GM18517 (cell line): ENCODE measurements around the gene SPARCL1.
"Not testable (repeated sequence)": the region's sequence is repeated elsewhere in the genome, so short reads cannot be mapped to it uniquely, and the experiment has no call there.

Experiments
- ATAC-seq: cut with Tn5 transposase; IDR thresholded peaks from one replicate; pipeline ENCODE4 v1.9.1; 2021; ENCODE audit warnings: mild to moderate bottlenecking, moderate library complexity; ENCODE audit not compliant: unreplicated experiment

Gene SPARCL1

GRCh38 chr4:87505862-87506261 lies 23.3 kb downstream of the SPARCL1 start:
- no peak for ATAC-seq

DNA sequence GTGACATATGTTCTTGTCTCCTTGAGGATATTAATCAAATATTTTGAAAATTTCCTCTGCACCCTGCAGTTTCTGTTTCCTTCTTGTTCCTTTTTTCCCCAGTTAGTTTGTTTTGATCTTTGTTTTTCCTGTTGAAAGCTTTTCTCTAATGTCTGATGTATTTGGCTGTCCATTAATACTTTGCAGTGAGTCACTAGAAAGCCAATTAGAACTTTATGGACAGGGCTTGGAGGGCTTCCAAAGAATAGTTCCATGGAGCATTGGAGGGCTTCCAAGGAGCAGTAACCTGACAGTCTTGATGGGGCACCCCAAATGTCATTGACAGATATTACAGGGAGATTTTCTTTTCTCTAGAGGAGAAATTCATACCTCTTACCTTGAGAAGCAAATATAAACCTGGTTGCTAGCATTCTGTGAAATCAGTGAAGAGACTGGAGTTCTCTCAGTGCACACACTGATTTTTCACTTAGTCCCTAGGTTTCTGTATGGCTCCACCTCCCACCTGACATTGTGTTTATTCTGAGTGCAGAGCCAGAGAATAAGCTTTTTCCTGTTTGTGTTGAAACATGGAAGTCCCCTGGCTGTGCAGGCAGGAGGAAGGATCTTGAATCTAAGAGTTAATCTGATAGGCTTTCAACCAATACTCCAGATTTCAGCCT lies 26.5 kb downstream of the SPARCL1 start:
- no peak for ATAC-seq

GRCh38 chr4:87500092-87500462 lies 29.1 kb downstream of the SPARCL1 start:
- ATAC-seq = peak; percentile 31

- ATAC-seq = peak; percentile 80
These were observed 29.6 kb downstream of the SPARCL1 start for GRCh38 chr4:87499403-87500091.

GRCh38 chr4:87498446-87498900 lies 30.7 kb downstream of the SPARCL1 start:
- ATAC-seq = peak; percentile 62

DNA sequence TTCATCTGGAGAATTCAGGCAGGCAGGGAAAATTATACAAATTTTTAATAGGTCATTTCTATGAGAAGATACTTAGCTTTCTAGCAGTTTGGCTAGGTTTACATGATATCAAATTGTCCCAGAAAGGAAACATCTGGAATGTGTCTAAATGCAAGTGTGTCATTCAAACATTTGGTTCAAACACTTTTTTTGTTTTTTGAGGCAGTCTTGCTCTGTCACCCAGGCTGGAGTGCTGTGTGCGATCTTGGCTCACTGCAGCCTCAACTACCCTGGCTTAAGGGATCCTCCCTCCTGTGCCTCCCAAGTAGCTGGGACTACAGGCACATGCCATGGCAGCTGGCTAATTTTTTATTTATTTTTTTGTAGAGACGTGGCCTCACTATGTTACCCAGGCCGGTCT lies 31.6 kb downstream of the SPARCL1 start:
- ATAC-seq = no peak

DNA sequence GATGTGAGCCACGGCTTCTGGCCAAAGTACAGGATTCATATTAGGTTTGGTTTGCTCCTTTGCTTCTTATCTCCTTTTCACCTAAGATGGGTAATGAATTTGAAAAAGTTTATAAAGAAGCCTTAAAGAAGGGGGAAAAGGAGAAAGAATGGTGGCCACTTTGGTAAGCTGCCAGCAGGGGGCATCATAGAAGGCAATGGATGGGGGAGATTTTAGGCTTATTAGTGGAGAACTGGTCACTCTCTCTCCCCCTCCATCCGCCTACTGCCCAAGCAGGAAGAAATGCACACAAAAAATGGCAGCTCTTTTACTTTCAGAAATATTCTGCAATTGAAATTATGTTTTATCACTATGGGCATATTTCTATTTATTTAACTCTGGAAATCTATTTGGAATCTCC lies 32.0 kb downstream of the SPARCL1 start:
- ATAC-seq = no peak

- ATAC-seq = no peak
These were observed 36.1 kb downstream of the SPARCL1 start for GRCh38 chr4:87493115-87493514.

- not testable (repeated sequence) for ATAC-seq
These were observed 37.3 kb downstream of the SPARCL1 start for GRCh38 chr4:87491851-87492250.

DNA sequence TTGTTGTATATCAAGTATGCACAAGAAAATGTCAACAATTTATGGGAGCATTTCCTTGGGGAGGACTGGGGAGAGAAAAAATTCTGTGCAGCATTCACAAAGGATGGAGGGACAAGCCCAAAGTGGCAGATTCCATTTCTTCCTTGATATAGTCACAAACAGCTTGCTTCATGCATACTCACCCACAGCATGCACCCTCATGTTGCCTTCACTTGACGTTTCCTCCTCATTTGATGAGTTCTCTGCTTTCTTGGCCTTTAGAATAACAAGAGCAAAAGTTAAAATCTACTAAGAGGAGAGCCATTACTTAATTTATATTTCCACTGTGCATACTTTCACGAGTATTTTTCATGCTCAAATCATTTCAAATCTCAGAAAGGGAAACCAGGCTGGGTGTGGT lies 37.7 kb downstream of the SPARCL1 start:
- ATAC-seq = no peak

DNA sequence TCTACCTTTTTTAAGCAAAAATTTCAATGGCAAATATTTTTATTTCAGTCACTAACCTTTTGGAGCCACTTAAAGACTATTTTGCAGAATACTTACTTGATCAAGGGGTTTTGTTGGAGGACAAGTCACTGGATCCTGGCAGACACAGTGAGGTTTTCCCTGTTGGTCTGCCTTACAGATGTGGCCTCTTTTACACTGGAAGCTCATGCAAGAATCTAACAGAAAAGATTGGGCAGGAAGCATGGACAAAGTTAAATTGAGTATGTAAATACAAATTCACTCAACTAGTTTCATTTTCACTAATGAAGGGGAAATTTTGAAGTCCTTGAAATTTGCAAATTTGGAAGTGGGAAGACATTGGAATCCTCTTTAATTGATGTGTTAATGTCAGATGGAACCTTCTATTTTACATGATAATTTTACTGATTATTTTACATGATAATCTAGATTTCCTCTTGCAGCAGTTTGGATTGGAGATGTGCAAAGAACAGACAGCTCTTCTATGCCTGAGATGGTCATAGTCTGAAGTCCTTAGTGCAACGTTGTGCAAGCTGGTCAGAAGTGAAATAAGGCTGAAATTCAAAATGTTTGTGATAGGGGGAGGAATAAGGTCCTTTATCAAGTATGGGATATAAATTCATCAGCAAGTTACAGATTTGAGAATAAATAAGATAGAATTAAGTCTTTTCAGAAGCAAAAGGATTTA lies 38.4 kb downstream of the SPARCL1 start:
- ATAC-seq = no peak

DNA sequence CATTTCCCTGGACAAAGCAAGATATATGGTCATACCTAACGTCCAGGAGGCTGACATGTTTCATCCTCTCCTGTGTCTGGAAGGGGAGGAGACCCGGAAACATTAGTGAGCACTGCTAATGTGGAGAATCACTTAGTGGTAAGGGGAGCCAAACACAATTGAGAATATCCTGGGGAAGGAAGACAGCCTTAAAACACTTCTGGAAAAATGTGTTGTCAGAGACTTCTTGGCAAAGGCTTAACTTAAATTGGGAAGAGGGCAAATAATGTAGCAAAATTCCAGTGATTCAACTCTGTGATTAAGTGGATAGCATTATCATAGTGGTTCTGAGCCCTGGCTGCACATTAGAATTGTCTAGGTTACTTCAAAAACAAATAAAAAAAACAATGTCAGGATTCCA lies 39.5 kb downstream of the SPARCL1 start:
- ATAC-seq = no peak

GRCh38 chr4:87488666-87489065 lies 40.5 kb downstream of the SPARCL1 start:
- ATAC-seq = not testable (repeated sequence)

DNA sequence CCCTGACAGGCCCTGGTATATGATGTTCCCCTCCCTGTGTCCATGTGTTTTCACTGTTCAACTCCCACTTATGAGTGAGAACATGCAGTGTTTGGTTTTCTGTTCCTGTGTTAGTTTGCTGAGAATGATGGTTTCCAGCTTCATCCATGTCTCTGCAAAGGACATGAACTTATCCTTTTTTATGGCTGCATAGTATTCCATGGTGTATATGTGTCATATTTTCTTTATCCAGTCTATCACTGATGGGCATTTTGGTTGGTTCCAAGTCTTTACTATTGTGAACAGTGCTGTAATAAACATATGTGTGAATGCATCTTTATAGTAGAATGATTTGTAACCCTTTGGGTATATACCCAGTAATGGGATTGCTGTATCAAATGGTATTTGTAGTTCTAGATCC lies 45.9 kb downstream of the SPARCL1 start:
- ATAC-seq = not testable (repeated sequence)

DNA sequence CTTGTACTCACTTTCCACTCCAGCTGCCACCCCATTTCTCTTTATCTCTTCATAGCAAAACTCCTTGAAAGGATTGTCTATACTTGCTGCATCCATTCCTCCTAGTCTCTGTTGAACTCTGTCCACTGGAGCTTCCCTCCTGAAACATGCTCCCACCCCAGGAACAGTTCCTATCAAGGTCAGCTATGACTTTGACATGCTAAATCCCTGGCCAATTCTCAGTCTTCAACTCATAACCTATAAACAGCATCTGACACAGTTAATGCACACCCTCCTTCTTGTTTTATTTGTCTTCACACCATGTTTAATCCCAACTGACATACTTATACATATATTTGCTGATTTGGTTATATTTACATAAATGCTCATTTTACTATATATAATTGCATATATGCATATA lies 47.8 kb downstream of the SPARCL1 start:
- ATAC-seq = no peak

DNA sequence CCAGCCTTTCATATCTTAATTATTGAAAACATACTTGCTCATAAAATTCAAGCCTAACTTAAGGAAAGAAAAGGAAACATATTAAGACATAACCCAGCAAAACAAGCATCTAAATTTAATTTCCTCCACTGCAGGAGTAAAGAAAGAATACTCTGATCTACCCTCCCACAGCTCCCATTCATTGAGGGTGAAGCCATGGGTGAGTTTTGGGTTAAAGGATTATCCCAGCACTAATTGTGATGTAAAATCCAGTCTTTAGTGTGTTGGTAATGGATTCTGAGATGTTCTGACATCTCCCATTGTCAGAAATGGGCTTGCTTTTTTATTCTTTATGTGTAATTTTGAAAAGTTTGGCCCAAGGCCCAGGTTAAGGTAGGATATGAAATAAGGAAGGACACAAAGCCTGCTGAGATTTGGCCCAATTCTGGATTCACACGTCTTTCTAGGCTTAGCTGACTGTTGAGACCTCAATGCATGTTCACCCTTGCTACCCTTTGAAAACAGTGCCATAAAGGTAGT lies 50.4 kb downstream of the SPARCL1 start:
- ATAC-seq = no peak

DNA sequence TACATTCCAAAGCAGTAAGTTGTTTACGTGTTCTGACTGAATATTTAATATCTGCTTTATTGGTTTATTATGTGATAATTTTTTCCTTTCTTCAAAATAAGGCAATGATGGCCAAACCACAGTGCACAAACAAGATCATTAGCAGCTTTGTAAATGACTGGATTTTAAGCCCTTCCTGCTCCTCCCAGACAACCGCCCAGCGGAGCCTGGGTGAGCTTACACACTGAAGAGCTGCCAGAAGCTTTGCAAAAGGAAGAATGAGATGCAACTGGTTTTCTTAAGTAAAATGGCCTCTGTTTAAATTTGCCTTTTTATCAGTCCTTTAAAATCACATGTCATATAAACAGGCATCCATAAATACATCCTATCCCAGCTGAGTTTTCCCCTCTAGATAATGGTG lies 52.2 kb downstream of the SPARCL1 start:
- ATAC-seq = no peak

DNA sequence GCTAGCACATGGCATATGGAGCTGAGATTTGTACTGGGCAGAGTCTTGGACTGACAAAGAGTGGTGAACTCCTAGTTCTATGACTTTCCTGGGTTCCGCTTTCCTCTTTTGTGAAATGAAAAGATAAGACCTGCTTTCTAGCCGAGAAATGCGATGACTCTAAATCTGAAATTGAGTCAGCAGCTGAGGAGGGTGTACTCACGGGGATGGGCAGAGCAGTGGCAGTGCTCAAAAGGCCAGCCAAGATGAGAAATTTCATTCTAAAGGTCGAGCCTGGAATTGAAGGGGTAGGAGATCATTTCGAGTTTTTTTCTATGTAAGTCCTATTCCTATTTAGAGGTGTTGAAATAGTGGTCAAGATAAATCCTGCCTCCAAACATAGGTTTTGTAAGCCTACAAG lies 59.8 kb downstream of the SPARCL1 start:
- no peak for ATAC-seq

- ATAC-seq = no peak
These were observed 63.3 kb downstream of the SPARCL1 start for GRCh38 chr4:87465739-87466366.

DNA sequence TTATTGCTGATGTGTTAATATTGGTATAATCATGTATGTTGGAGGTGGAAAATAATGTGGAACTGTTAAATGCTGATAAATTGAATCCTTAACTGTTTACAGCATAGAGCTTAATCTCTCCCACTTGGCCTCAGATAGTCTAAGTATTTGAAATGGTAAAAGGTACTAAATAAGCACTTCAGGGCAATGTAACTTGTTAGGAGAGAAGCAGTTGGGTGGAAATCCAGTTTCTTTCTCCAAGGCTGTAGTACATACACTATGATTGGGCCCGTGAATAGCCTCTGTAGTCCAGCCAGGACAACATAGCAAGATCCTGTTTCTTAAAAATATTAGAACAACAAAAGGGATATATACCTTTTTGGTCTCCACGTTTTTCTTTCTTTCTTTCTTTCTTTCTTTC lies 67.1 kb downstream of the SPARCL1 start:
- no peak for ATAC-seq

DNA sequence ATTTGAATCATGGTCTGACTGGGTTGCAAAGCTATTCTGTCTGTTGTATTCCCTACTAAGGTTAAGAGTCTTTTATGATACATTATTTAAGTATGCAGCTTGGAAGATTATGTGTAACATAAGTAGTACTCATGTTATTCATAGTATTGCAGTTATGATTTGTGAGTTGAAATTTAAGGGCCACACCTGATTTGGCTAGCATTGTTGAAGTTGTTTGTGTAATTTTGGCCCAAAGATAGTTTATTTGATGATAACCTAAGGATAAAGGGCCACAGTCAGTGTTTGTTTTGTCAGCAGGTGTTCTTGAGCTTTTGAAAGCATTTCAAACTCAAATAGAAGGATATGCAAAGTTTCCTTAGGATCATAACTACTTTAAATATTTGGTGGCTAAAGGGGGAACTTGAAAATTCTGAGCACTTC lies 67.9 kb downstream of the SPARCL1 start:
- no peak for ATAC-seq
